Suppressor macrophage (primary cell): ENCODE data around the gene USP49.

Source experiments
- DNase-seq, 4 experiments: peaks; one replicate each; pipeline ENCODE4 v3.0.0-alpha.2; 2020 to 2022

Gene USP49

DNA sequence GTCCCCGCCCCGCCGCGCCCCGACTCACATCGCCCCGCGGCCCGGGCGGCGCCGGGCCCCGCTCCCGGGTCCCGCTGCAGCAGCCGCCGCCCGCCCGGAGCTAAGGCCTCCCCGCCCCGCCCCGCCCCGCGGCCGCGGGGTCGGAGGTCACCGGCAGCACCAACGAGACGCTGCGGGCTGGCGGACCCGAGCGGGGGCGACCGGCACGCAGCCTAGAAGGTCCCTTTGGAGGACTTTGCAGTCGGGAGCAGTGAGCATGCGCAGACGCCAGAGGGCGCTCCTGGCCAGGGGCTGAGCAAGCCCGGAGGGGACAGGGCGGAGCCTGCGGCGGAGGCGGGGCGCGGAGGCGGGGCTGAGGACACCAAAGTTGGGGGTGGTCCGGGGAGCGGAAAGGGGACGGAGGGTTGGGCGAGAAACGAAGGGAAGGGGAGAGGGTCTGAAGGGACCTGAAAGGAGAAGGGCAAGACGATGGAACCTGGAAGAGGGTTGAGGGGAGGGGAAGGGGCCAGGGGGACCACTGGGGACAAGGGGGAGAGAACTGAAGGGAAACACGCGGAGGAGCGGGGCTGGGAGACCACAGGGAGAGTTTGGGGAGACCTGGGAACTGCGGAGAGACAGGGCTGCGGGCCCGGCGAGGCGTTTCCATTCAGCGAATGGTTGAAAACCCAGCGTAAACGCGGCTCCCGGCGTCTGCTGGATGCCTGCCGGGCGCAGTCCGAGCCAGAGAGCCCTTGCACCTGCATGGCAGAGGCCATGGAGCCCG is 115.2 kb downstream of the USP49 start, which contains the start of gene FRS3:
Gene FRS3 (minus strand): TSS at position 113 of the 763 bp plus-strand sequence. CDS start 2,913 bp downstream, outside the sequence.
- DNase-seq = peak; percentile 98 to 99 (median 98)

DNA sequence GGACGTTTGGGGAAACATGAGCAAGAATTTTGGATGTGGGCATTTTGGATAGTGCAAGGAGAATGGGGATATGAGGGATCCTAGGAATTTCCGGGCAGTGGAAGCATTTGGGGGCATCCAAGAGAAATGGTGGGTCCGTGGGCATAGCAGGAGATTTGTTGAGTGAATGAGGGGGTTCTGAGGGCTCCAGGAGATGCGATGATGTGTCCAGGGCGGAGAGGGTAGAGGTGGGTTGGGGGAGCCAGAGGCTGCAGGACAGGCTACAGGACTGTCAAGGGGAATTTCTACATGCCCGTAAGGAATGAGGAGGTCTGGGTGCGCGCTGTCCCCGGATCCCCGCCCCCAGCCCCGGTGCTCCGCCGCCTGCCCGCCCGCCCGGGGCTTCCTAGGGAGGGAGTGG is 115.8 kb downstream of the USP49 start:
- no peak for DNase-seq

- DNase-seq = no peak
Observed at GRCh38 chr6:41778895-41779294, 116.3 kb downstream of the USP49 start.

GRCh38 chr6:41777551-41778285 is 117.5 kb downstream of the USP49 start:
- peak; percentile 58 to 90 (median 74) for DNase-seq

DNA sequence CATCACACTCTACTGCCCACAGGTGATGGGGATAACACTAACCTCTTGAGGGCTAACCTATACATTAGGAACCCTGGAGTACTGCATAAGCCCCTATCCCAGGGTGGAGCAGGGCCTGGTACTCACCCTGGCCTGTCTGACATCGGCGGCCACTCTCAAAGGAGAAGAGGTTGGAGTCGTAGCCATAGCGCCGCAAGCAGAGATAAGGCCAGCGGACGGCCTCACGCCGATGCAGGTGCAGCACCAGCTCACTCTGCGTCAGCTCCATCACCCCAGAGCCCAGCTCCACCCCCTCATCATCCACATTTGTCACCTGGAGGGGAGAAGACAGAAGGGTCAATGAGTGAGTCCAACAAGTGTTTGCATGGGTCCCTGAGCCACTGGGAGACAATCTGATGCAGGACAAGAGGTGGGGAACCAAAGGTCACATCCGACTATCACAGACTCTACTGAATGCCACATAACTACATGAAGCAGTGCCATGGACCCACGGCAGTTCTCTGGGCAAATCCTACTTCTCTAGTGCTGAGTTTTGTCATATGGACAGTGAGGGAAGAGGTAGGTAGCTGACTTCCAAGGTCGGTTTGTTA is 119.8 kb downstream of the USP49 start:
- DNase-seq = no peak

- no peak for DNase-seq
Observed at GRCh38 chr6:41774841-41775240, 120.3 kb downstream of the USP49 start.

DNA sequence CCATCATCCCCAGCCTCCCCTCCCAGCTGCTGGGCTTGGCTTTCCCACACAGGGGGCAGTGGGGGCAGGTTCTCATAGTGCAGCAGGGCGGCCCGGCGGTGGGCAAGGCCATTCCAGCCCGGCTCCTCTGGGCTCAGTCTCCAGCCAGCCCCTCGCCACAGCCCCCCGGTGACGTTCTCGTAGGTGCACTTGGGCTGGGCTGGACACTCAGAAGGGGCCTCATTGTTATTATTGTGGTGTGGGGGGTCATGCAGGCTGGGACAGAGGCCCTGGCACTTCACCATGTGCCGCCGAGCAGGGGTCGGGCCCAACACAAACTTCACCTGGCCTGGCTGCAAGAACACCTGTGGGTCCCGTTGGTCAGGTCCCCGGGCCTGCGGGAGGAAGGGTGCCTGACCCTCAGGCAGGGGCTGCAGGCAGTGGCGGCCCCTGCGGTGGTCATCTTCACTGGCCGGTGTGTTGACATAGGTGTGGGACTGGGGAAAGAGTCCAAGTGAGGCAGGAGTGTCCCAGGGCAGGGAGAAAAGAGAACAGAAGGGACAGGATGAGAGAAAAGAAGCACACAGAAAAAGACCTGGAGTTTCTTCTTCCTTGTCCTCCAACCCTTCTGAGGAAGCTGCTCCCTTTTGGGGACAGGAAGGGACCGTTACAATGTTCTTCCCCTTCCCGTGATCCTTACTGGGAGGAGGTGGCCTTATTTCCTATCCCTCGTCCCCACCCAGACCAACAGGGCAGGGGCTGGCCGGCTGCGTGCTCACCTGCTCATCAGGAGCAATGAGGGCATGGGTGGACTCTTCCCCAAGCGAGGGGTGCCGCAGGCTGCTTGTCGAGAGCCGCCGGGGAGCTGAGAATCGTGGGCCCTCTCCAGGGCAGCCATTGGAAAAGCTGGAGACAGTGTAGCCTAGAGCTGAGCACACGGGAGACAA is 123.9 kb downstream of the USP49 start:
- no peak for DNase-seq

GRCh38 chr6:41770381-41771057 is 124.7 kb downstream of the USP49 start:
- no peak for DNase-seq

DNA sequence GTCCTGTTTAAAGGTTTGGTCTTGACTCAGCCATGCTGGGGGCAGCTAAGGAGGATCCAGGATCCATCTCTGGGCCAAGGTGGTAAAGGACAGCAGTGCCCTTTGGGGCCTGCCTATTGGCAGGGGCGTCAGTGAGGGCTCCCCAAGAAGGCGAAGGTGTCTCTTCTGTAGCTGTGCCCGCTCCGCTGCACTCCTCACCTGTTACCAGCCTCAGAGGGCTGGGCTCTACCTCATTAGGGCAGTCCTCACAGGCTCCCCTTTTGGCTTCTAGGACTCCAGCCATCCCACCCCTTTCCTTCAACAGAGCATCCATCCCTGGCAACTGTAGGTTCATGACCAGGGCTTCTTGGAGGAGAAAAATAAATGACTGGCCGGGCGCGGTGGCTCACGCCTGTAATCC is 125.8 kb downstream of the USP49 start:
- no peak for DNase-seq

GRCh38 chr6:41768545-41769308 is 126.4 kb downstream of the USP49 start:
- no peak for DNase-seq

DNA sequence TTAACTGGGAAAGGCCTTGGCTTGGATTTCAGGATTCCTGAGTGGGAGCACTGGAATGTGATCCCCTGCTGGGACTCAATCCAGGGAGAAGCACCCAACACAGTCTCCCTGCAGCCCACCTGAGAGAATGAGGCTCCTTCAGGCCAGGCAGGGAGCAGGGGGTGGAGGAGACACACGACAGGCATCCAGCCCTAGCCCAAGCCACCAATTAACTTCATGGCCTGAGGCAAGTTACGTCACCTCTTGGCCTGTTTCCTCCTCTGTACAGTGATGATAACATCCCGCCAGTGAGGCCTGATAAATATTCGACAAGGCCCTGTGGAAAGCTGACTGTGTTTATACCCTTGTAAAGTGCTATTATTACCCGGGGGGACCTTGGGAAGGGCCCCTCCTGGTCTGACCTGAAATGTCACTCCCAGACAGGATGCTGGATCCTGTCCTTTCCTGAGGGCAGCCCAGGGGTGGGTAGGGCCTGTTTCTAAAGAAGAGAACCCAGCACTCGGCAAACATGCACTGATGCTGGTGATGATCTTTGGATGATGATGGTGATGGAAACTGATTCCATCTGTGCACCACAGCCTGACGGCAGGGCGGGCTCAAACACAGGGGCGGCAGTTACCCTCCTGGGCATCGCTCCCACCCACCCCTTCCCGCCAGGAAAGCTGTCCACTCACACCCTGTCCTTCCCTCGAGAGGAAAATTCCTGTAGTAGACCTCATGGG is 127.9 kb downstream of the USP49 start:
- peak; percentile 19 to 49 (median 42) for DNase-seq

- DNase-seq = peak in 1 of 4 experiments; percentile 31
Observed at GRCh38 chr6:41766043-41766664, 129.0 kb downstream of the USP49 start.

- peak; percentile 38 to 78 (median 42) for DNase-seq
Observed at GRCh38 chr6:41763470-41763869, 131.7 kb downstream of the USP49 start.

DNA sequence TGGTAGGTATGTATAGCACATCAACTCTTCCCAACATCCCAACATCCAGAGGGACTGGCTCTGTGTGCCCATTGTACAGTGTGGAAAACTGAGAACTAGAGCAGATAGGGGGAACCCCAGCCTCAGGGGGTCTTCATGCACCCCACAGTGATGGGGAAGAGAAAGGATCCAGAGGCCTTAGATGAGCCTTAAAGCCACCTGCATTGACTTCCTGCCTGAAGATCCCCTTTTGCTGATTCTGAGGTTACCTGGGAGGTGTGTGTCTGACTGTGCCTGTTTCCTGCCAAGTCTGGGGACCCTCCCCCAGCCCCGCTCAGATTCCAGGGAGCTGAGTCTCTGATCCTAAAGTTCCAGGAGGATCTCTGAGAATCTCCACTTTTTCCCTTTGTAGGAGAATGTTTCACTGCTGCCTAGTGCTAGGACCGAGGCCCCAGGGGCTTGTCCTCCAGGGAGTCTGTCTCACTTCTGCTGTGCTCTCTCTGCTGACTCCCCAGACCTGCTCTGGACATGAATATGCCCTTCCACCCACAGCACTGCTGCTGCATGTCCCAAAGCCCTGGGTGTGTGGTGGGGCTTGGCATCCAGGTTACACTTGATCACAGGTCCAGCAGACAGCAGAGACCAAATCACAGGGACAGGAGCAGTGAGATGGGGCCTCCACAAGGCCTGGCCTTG is 135.1 kb downstream of the USP49 start:
- DNase-seq = no peak

- DNase-seq = no peak
Observed at GRCh38 chr6:41759106-41759904, 135.9 kb downstream of the USP49 start.

GRCh38 chr6:41758641-41759035 is 136.5 kb downstream of the USP49 start:
- no peak for DNase-seq

- no peak for DNase-seq
Observed at GRCh38 chr6:41757931-41758640, 137.1 kb downstream of the USP49 start.

DNA sequence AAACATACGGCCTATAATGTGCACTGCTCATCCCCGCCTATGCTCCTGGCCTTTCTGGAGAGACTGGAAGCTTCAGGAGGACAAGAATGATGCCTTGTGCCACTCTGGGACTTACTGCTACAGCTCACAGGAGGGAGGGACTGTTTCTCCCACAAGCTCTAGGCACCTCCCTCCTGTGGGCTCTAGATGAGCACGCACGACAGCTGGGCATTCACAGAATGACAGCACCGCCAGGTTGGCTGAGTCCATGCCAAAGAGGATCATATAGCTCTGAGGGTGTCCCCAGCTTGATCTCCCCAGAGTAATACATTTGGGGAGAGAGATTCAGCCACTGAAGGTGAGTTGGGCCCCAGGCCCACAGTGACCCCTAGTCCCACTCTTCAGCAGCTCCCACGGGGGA is 137.9 kb downstream of the USP49 start:
- DNase-seq = no peak
